Caco-2 (cell line): Measurements from ENCODE around the gene SLCO2A1. TPM values are rescaled to one million over a fixed set of nuclear protein-coding genes. Genes with fewer than 3 reads are reported as not detected.

ENCODE experiments used
- BruUV-seq: library from RNA; stranded (reverse); fragments of 400-500 nt; replicated peaks from 2 replicates; lab custom pipeline; 2021; lab: Mats Ljungman, UMichigan
- CTCF ChIA-PET: fragments of 300-600 bp; sonication (Branson Sonifier 250); formaldehyde crosslinking; loops from one replicate; lab custom pipeline; 2022; ENCODE audit warnings: antibody characterized with exemption; lab: Charles Lee
- POLR2A ChIA-PET: fragments of 300-600 bp; sonication (Branson Sonifier 250); formaldehyde crosslinking; loops from one replicate; lab custom pipeline; 2022; ENCODE audit warnings: antibody characterized with exemption; lab: Charles Lee
- DNase-seq, 2 experiments: peaks; one replicate each; pipeline versions ENCODE4 v3.0.0 to v3.0.0-alpha.2; 2020 to 2022
- H3K27me3 ChIP-seq: replicated peaks from 2 replicates; pipeline ENCODE4 v1.6.0; 2011; ENCODE audit warnings: low read length; ENCODE audit not compliant: control insufficient read depth, insufficient read depth
- H3K36me3 ChIP-seq: 2 replicates; pipeline ENCODE4 v1.5.1; 2011; ENCODE audit warnings: low read length; ENCODE audit not compliant: control insufficient read depth, insufficient read depth
- H3K4me1 ChIP-seq: fragments of 250-450 bp; sonication (Bioruptor Pico); 2 replicates; pipeline ENCODE4 v1.5.1; 2020; ENCODE audit warnings: mild to moderate bottlenecking
- H3K4me3 ChIP-seq: 2 replicates; pipeline ENCODE4 v1.5.1; 2011; ENCODE audit warnings: low read depth, mild to moderate bottlenecking, control low read depth, low read length
- H3K9me3 ChIP-seq: fragments of 250-450 bp; sonication (Bioruptor Pico); 2 replicates; pipeline ENCODE4 v1.5.1; 2020; ENCODE audit warnings: mild to moderate bottlenecking, moderate library complexity
- H3K27ac Mint-ChIP-seq: one replicate; pipeline ENCODE4 v1.8.0; 2022; ENCODE audit warnings: mixed read lengths; ENCODE audit not compliant: unreplicated experiment
- H3K27me3 Mint-ChIP-seq: one replicate; pipeline ENCODE4 v1.8.0; 2022; ENCODE audit warnings: mixed read lengths; ENCODE audit not compliant: insufficient read depth, unreplicated experiment
- H3K36me3 Mint-ChIP-seq: one replicate; pipeline ENCODE4 v1.8.0; 2022; ENCODE audit warnings: mild to moderate bottlenecking, mixed read lengths; ENCODE audit not compliant: insufficient read depth, unreplicated experiment
- H3K4me1 Mint-ChIP-seq: one replicate; pipeline ENCODE4 v1.8.0; 2022; ENCODE audit warnings: low read depth, mixed read lengths; ENCODE audit not compliant: unreplicated experiment
- H3K4me3 Mint-ChIP-seq: one replicate; pipeline ENCODE4 v1.8.0; 2022; ENCODE audit warnings: mild to moderate bottlenecking, moderate library complexity, mixed read lengths; ENCODE audit not compliant: unreplicated experiment
- H3K9me3 Mint-ChIP-seq: one replicate; pipeline ENCODE4 v1.8.0; 2022; ENCODE audit warnings: mixed read lengths; ENCODE audit not compliant: unreplicated experiment
- intact Hi-C: fragments of 100-400 bp; cut with micrococcal nuclease; formaldehyde crosslinking; loops from one replicate; pipeline ENCODE4 v1.10.0; 2022; ENCODE audit not compliant: unreplicated experiment
- total RNA-seq: library from RNA; stranded (reverse); gene quantifications from 2 replicates; pipeline ENCODE4 v1.2.3, GENCODE V29; 2022
- TF ChIP-seq, protein P1 (sequence below), 2 experiments: fragments of 200-600 bp in 1 of 2; IDR thresholded peaks; 1 replicate in 1 of 2; 2 replicates in 1 of 2; pipeline versions ENCODE4 v1.5.1 to v1.8.0; 2011 to 2022; ENCODE audit warnings: antibody characterized with exemption in 1 of 2, control low read depth in 1 of 2, inconsistent platforms in 1 of 2, low read depth in 1 of 2, low read length in 1 of 2, mild to moderate bottlenecking in 1 of 2, moderate library complexity in 1 of 2; ENCODE audit not compliant: insufficient read depth in 1 of 2, severe bottlenecking in 1 of 2, unreplicated experiment in 1 of 2

Gene SLCO2A1
- total RNA-seq, 1 experiment from 2014 or later: 2.5 TPM

DNA sequence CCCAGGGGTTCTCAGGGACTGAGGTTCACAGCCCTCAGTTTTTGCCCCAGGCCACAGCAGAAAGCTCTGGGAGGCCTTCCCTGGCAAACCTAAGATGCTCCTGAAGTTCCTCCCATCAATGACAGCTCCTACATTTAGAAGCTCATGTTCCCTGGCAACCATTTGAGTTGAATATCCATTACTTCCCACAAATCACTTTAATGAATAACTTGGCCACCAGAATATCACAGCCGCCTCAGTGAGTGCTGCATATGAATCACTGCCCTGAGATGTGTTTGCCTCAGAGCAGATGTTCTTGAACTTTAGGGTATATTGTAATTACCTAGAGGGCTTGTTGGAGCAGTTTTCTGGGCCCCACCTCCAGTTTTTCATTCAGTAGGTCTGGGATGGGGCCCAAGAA is 27.4 kb downstream of the SLCO2A1 start:
- TF ChIP-seq, protein P1, sequence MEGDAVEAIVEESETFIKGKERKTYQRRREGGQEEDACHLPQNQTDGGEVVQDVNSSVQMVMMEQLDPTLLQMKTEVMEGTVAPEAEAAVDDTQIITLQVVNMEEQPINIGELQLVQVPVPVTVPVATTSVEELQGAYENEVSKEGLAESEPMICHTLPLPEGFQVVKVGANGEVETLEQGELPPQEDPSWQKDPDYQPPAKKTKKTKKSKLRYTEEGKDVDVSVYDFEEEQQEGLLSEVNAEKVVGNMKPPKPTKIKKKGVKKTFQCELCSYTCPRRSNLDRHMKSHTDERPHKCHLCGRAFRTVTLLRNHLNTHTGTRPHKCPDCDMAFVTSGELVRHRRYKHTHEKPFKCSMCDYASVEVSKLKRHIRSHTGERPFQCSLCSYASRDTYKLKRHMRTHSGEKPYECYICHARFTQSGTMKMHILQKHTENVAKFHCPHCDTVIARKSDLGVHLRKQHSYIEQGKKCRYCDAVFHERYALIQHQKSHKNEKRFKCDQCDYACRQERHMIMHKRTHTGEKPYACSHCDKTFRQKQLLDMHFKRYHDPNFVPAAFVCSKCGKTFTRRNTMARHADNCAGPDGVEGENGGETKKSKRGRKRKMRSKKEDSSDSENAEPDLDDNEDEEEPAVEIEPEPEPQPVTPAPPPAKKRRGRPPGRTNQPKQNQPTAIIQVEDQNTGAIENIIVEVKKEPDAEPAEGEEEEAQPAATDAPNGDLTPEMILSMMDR (IDR thresholded peaks at IDR 0.05; ENCODE audit: insufficient read depth in 1 of 2, low read depth in 1 of 2, low read length in 1 of 2, severe bottlenecking in 1 of 2, unreplicated experiment in 1 of 2): no peak
- no peak overlapping the region for H3K4me3 Mint-ChIP-seq

DNA sequence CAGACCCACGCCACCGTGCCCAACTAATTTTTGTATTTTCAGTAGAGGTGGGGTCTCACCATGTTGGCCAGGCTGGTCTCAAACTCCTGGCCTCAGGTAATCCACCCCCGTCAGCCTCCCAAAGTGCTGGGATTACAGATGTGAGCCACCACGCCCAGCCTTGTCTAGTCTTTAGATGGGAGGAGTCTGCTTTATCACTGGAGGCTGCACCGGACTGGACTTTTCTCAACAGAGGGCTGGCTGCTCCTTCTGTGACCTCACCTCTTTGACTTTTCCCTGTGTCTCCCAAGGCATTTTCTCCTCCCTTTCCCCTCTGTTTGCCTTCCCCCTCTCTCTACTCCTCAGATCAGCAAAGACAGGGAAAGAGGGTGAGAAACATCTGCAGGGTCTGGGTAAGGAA is 28.5 kb downstream of the SLCO2A1 start:
- no peak overlapping the region for H3K4me3 ChIP-seq
- Mint-ChIP-seq H3K27me3 (no peaks in the 10 kb centered on the region), H3K4me1 (peaks cover 12% of the 10 kb centered on the region), H3K36me3 (no peaks in the 10 kb centered on the region), H3K4me3 (no peak overlapping the region), H3K9me3 (no peaks in the 10 kb centered on the region), H3K27ac (no peak overlapping the region)
- ChIA-PET POLR2A (no interaction called here), CTCF (no interaction called here)
- DNase-seq: no peak
- BruUV-seq: no TSS peak
- H3K27me3 ChIP-seq: no peaks in the 10 kb centered on the region
- H3K4me1 ChIP-seq: peaks cover 17% of the 10 kb centered on the region
- intact Hi-C loops: no loop called here
- H3K9me3 ChIP-seq: no peaks in the 10 kb centered on the region
- H3K36me3 ChIP-seq: no peaks in the 10 kb centered on the region
- TF ChIP-seq, protein P1 (IDR thresholded peaks at IDR 0.05; ENCODE audit: insufficient read depth in 1 of 2, low read depth in 1 of 2, low read length in 1 of 2, severe bottlenecking in 1 of 2, unreplicated experiment in 1 of 2): no peak

More for the DNA sequence above, 27.4 kb downstream of the SLCO2A1 start:
- H3K9me3 ChIP-seq: no peaks in the 10 kb centered on the region
- H3K4me3 ChIP-seq: no peak overlapping the region
- Mint-ChIP-seq H3K36me3 (no peaks in the 10 kb centered on the region), H3K4me1 (peaks cover 12% of the 10 kb centered on the region), H3K27ac (no peak overlapping the region), H3K9me3 (no peaks in the 10 kb centered on the region), H3K27me3 (no peaks in the 10 kb centered on the region)
- intact Hi-C loops: no loop called here
- ChIA-PET CTCF (no interaction called here), POLR2A (no interaction called here)
- BruUV-seq: no TSS peak
- DNase-seq: no peak
- H3K4me1 ChIP-seq: peaks cover 17% of the 10 kb centered on the region
- no peaks in the 10 kb centered on the region for H3K27me3 ChIP-seq
- H3K36me3 ChIP-seq: no peaks in the 10 kb centered on the region

DNA sequence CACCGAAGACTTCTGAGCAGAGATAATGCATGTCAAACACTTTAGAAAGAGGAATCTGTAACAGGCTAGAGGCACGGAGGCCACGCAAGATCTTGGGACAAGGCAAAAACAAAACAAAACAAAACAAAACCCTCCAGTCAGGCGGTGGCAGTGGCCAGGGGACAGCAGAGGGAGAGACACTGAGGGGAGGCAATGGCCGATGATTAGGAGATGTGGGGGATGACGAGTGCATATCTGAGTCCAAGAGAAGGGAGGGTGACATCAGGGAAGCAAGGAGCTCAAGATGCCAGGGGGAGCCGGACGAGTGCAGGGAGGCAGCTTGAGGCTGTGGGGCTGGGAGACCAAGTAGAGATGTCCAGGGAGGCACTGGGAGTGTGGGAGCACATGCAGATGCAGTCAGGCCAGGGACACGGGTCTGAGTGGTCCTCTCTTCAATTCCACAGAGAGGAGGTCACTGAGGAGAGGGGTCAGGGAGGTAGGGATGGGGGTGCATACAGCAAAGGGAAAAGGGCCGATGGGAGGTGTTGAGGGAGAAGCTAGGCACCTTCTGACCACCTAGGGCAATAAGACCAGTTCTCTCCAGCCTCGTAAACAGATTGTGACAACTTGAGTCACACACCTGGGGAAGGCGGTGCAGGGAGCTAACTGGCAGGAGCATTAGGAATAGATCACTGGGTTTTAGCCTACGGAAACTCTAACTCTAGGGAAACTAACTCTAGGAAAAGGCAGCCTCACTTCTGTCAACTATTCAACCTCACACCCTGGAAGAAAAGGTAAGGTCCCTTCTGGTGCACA is 29.6 kb downstream of the SLCO2A1 start:
- H3K4me3 ChIP-seq: no peak overlapping the region
- H3K4me1 Mint-ChIP-seq: peaks cover 12% of the 10 kb centered on the region
- DNase-seq: no peak
- no peaks in the 10 kb centered on the region for H3K36me3 Mint-ChIP-seq
- no peaks in the 10 kb centered on the region for H3K27me3 Mint-ChIP-seq
- ChIA-PET CTCF (no interaction called here), POLR2A (no interaction called here)
- H3K4me3 Mint-ChIP-seq: no peak overlapping the region
- peaks cover 17% of the 10 kb centered on the region for H3K4me1 ChIP-seq
- BruUV-seq: no TSS peak
- no peaks in the 10 kb centered on the region for H3K27me3 ChIP-seq
- no peaks in the 10 kb centered on the region for H3K36me3 ChIP-seq
- H3K27ac Mint-ChIP-seq: no peak overlapping the region
- TF ChIP-seq, protein P1 (IDR thresholded peaks at IDR 0.05; ENCODE audit: insufficient read depth in 1 of 2, low read depth in 1 of 2, low read length in 1 of 2, severe bottlenecking in 1 of 2, unreplicated experiment in 1 of 2): no peak
- intact Hi-C loops: no loop called here
- no peaks in the 10 kb centered on the region for H3K9me3 ChIP-seq
- peaks cover under 1% of the 10 kb centered on the region for H3K9me3 Mint-ChIP-seq
